Activated naive CD4-positive, alpha-beta T cell treated with anti-CD3 and anti-CD28 coated beads, Interleukin-2, amount 50 U/mL, for 24 hours (primary cell): Measurements from ENCODE around the gene OR7A10.

Source experiments
- H3K27ac Mint-ChIP-seq: one replicate; pipeline ENCODE4 v1.8.0; 2021; ENCODE audit warnings: mild to moderate bottlenecking, mixed read lengths
- H3K27me3 Mint-ChIP-seq: one replicate; pipeline ENCODE4 v1.8.0; 2021; ENCODE audit warnings: mixed read lengths
- H3K36me3 Mint-ChIP-seq: one replicate; pipeline ENCODE4 v1.8.0; 2021; ENCODE audit warnings: mixed read lengths
- H3K4me1 Mint-ChIP-seq: one replicate; pipeline ENCODE4 v1.8.0; 2021; ENCODE audit warnings: mixed read lengths
- H3K4me3 Mint-ChIP-seq: one replicate; pipeline ENCODE4 v1.8.0; 2021; ENCODE audit warnings: mild to moderate bottlenecking, mixed read lengths
- H3K9me3 Mint-ChIP-seq: one replicate; pipeline ENCODE4 v1.8.0; 2021; ENCODE audit warnings: mixed read lengths

Gene OR7A10

DNA sequence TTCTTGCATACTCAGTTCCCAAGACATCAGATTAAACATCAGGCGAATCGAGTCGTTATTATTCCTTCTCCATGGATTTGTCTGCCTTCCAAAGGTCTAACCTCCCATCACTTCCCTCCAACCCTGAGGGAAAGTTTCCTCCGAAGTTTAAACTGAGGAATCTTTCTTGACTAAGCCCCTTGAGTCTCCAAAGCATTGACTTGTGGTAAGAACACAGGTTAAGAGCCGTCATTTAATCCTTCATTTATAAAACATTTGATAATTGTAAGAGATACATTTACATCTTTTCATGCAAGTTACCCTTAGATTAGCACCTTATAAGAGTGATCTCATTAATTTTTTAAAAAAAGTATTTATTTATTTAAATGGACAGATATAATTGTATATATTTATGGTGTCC, at the start of gene OR7A10:
Gene OR7A10, minus strand, starts transcription at position 101 of the 400 bp plus-strand sequence. CDS start 7,045 bp downstream, outside the sequence.
- H3K4me3 Mint-ChIP-seq = no peak within 1 kb of the TSS

DNA sequence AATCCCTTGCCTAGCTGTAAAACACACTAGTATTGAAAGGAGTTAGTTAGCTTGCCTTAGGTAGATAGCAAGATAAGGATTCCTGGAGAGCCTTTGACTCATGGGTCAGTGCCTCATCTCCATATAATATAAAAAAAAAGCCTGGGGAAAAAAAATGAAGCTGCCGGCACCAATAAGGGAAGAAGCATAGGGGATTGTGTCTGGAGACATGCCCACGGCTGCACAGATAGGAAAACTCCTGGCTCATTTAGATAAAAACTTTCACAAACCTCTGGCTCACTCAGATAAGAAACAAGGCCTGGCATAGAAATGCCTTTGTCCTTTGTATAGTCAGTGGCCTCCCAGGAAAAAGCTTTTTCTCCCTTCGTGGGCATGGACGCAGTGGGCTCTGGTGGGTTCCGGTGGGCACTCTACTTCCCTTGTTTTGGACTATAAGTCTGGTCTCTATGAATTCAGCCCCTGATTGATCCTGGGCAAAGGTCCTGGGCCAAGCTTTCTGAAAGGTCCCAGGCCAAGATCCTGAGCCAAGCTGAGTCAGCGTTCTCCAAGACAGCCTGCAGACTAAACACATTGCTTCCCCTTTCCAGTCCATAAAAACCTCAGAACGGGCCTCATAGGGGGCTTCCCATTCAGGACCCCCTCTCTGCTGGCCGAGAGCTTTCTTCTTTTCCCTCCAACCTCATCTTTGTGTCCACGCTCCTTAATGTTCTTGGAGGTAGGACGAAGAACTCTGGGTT, 42.1 kb upstream of the OR7A10 start:
- Mint-ChIP-seq H3K4me1 (peaks cover 5% of the 10 kb centered on the region), H3K9me3 (no peaks in the 10 kb centered on the region), H3K4me3 (no peak overlapping the region), H3K27ac (no peak overlapping the region), H3K36me3 (no peaks in the 10 kb centered on the region), H3K27me3 (peaks cover 19% of the 10 kb centered on the region)

More for the DNA sequence above, at the start of gene OR7A10:
- no peaks in the 10 kb centered on the region for H3K36me3 Mint-ChIP-seq
- peaks cover 20% of the 10 kb centered on the region for H3K27me3 Mint-ChIP-seq
- peak within 1 kb of the TSS; percentile 25 for H3K27ac Mint-ChIP-seq
- no peaks in the 10 kb centered on the region for H3K9me3 Mint-ChIP-seq
- no peaks in the 10 kb centered on the region for H3K4me1 Mint-ChIP-seq

DNA sequence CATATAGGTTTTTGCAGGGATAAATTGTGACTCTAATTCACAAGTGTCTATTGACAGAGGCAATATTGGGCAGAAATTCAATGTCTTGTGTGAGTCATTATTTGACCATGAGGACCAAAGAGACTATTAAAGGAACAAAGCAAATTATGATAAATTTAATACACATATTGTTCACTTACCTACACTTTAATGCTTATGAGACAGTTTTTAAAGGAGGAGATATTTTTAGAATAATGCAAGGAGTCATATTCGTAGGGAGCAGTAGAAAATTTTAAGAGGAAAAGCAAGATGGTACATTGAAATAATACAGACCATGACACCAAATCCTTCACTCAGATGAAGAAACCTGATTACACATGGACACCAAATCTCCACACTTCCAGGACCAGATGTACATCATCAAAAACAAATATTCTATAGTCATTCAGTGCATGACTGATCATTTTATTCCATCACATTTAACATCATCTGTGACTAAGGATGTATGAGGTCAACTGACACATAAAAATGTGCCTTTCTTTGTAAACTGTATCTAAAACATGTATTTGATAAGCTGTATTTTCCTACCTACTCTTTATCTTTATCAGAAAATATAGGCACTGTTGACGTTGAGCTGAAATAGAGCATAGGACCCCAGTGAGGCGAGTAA, 41.4 kb upstream of the OR7A10 start:
- Mint-ChIP-seq H3K4me1 (peaks cover 5% of the 10 kb centered on the region), H3K4me3 (no peak overlapping the region), H3K9me3 (no peaks in the 10 kb centered on the region), H3K27ac (no peak overlapping the region), H3K27me3 (peaks cover 17% of the 10 kb centered on the region), H3K36me3 (no peaks in the 10 kb centered on the region)

DNA sequence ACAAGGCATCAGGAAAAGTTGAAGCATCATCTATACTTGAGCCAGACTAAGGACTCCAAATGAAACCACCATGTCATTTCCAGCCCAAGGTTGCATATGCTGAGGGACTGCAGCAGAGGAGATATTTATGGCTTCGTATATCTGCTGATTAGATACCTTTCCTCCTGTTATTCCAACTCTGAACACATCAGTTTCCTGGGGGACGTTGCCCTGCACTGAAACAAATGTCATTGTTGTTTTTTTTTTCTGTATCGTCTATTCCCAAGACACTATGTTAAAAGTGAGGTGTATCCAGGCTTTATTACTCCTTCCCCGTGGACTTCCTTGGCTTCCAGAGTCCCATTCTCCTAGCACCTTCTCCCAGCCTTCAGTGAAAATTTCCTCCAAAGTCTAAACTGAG, 37.3 kb upstream of the OR7A10 start, which contains the start of gene OR7A17:
Gene OR7A17, minus strand, starts transcription at position 101 of the 400 bp plus-strand sequence. CDS start 4,777 bp downstream, outside the sequence.
- H3K27ac Mint-ChIP-seq = no peak within 1 kb of the TSS
- peaks cover 8% of the 10 kb centered on the region for H3K27me3 Mint-ChIP-seq
- no peaks in the 10 kb centered on the region for H3K36me3 Mint-ChIP-seq
- no peak within 1 kb of the TSS for H3K4me3 Mint-ChIP-seq
- peaks cover 5% of the 10 kb centered on the region for H3K4me1 Mint-ChIP-seq
- no peaks in the 10 kb centered on the region for H3K9me3 Mint-ChIP-seq

DNA sequence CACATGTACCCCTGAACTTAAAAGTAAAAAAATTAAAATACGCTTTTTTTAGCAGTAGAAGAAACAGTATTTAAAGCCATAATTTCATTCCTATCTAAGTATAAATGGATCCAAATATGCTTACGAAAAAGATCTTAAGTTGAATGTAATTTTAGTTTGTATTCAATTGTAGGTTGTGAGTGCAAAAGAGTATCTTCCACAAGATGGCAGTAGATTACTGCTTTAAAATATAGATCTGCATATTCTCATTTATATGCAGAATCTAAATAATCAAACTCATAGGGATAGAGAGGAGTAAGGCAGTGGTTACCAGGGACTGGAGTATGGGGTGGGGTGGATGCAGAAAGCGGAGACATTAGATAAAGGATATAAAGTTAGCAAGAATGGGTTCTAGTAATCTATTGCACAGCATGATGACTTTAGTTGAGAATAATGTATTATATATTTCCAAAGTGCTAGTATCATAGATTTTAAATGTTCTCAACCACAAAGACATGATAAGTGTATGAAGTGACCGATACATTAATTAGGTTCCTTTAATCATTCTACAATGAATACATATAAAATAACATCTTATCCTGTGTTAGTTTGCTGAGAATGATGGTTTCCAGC, 23.0 kb upstream of the OR7A10 start:
- no peaks in the 10 kb centered on the region for H3K9me3 Mint-ChIP-seq
- no peaks in the 10 kb centered on the region for H3K36me3 Mint-ChIP-seq
- H3K4me1 Mint-ChIP-seq = no peaks in the 10 kb centered on the region
- peaks cover 24% of the 10 kb centered on the region for H3K27me3 Mint-ChIP-seq
- H3K4me3 Mint-ChIP-seq = no peak overlapping the region
- H3K27ac Mint-ChIP-seq = no peak overlapping the region

DNA sequence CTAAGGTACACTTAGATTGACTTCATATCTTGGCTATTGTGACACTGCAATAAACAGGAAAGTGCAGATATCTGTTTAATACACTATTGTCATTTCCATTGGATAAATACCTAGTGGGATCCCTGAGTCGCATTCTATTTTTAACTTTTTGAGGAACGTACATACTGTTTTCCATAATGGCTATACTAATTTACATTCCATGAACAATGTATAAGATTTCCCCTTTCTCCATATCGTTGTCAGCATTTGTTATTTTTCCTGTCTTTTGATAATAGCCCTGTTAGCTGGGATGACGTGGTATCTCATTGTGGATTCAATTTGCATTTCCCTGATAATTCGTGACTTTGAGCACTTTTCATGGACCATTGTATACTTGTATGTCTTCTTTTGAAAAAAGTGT, 19.8 kb upstream of the OR7A10 start:
- Mint-ChIP-seq H3K4me1 (no peaks in the 10 kb centered on the region), H3K4me3 (no peak overlapping the region), H3K9me3 (no peaks in the 10 kb centered on the region), H3K27ac (no peak overlapping the region), H3K27me3 (peaks cover 32% of the 10 kb centered on the region), H3K36me3 (no peaks in the 10 kb centered on the region)

DNA sequence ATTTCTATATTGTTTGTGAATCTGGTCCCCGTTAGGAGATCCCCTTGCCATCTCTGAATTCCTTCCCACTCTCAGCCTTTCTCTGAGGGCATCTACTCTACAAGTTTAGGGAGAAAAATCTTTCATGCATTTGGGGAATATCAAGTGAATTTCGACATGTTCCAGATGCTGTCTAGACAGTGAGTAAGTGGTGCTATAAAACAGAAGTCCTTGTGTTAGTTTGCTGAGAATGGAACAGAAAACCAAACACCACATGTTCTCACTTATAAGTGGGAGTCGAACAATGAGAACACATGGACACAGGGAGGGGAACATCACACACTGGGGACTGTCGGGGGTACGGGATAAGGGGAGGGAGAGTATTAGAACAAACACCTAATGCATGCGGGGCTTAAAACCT, 5.1 kb downstream of the OR7A10 start:
- no peak overlapping the region for H3K4me3 Mint-ChIP-seq

DNA sequence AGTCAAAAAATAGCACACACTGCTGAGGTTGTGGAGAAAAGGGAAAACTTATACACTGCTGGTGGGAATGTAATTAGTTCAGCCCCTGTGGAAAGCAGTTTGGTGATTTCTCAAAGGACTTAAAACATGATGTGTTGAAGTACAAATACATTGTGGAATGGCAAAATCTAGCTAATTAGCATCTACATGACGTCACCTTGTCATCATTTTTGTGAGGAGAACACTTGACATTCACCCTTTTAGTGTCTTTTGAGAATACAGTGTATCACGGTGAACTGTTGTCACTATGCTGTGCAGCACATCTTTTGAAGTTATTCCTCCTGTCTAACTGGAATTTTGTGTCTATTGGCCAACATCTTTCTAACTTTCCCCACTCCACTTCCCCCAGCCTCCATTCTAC, 5.6 kb downstream of the OR7A10 start:
- H3K27ac Mint-ChIP-seq = no peak overlapping the region
- H3K4me3 Mint-ChIP-seq = no peak overlapping the region
- H3K36me3 Mint-ChIP-seq = no peaks in the 10 kb centered on the region
- no peaks in the 10 kb centered on the region for H3K9me3 Mint-ChIP-seq
- H3K27me3 Mint-ChIP-seq = peaks cover 23% of the 10 kb centered on the region
- H3K4me1 Mint-ChIP-seq = no peaks in the 10 kb centered on the region

More for the DNA sequence above, 5.1 kb downstream of the OR7A10 start:
- H3K4me1 Mint-ChIP-seq = no peaks in the 10 kb centered on the region
- H3K27ac Mint-ChIP-seq = no peak overlapping the region
- H3K9me3 Mint-ChIP-seq = no peaks in the 10 kb centered on the region
- peaks cover 27% of the 10 kb centered on the region for H3K27me3 Mint-ChIP-seq
- H3K36me3 Mint-ChIP-seq = no peaks in the 10 kb centered on the region

DNA sequence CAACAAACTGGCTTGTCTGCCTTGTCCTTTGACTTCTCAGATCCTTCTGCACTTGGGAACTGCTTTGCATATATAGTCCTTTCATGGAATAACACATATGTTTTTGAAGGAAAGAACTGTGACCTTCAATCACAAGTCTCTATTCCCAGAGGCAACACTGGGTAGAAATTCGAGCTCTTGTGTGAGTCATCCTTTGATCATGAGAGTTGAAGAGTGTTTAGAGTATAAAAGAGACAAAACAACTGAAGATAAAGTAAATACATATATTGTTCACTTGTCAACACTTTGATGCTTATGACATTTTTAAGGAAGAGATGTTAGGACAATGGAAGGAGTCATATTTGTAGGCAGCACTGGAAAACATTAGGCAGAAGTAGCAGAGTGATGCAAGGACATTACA, 8.5 kb downstream of the OR7A10 start:
- Mint-ChIP-seq H3K4me1 (no peaks in the 10 kb centered on the region), H3K4me3 (no peak overlapping the region), H3K27ac (no peak overlapping the region), H3K9me3 (no peaks in the 10 kb centered on the region), H3K27me3 (peaks cover 22% of the 10 kb centered on the region), H3K36me3 (no peaks in the 10 kb centered on the region)

DNA sequence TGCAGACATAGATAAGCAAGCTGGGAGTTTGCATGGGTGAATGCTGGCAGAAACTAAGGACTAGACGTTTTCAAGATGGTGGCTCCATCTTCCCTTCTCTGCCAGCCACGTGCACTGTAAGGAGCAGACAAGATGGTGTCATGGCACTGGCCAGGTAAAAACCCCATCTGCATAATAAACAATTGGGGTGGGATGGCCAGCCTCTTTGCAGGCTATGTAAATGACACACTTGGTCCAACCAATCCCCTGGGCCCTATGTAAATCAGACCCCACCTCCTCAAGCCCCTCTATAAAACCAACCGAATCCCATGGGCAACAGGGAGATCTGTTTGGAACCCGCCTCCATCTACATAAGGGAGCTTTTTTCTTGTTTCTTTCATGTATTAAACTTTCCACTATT, 11.3 kb downstream of the OR7A10 start:
- Mint-ChIP-seq H3K4me3 (no peak overlapping the region), H3K9me3 (no peaks in the 10 kb centered on the region), H3K27me3 (peaks cover 12% of the 10 kb centered on the region), H3K4me1 (no peaks in the 10 kb centered on the region), H3K36me3 (no peaks in the 10 kb centered on the region), H3K27ac (no peak overlapping the region)

DNA sequence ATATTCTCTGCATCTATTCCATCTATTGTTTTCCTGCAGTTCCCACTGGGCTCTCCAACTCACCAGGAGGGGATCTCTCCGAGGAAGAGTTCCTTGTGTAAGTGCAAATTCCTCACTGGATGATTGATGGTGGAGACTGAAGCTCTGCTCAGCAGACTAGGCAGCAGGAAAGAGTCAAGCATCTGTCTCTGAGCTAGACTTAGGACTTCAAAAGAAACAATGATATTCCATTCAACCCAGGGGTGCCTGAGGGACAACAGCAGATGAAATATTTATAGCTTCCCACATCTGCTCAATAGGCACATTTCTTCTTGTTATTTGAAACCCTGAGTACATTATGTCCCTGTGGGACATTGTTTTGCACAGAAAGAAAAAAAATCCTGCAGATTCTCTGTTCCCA, 13.7 kb downstream of the OR7A10 start, which contains the start of the genes OR7A5 and OR7C1:
Gene OR7A5, minus strand, starts transcription at position 175 of the 400 bp plus-strand sequence. CDS start 6,944 bp downstream, outside the sequence.
Gene OR7C1, minus strand, starts transcription at position 175 of the 400 bp plus-strand sequence. CDS start 35,049 bp downstream, outside the sequence.
- no peaks in the 10 kb centered on the region for H3K4me1 Mint-ChIP-seq

DNA sequence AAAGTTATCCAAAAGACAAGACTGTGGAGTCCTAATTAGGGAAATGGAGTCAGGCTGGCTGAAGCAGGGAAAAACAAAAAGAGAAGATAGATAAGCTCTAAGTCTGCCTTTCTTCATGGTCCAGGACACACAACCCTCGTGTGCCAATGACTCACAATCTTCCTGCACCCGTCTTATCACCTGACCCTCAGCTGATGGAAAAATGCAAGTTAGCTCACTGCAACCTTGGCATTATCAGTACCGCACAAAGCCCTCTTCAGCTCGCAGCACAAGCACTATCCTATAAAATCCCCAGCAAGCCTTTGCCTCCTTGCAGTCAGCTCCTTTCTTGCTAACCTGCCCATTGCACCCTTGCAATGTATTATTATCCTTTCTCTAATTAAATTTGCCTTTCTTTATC, 18.0 kb downstream of the OR7A10 start:
- Mint-ChIP-seq H3K4me3 (no peak overlapping the region), H3K36me3 (no peaks in the 10 kb centered on the region), H3K27ac (no peak overlapping the region), H3K27me3 (peaks cover 17% of the 10 kb centered on the region), H3K4me1 (no peaks in the 10 kb centered on the region), H3K9me3 (no peaks in the 10 kb centered on the region)

More for the DNA sequence above, 13.7 kb downstream of the OR7A10 start, which contains the start of the genes OR7A5 and OR7C1:
- H3K27me3 Mint-ChIP-seq = peaks cover 3% of the 10 kb centered on the region
- no peaks in the 10 kb centered on the region for H3K9me3 Mint-ChIP-seq
- no peak within 1 kb of the TSS for H3K4me3 Mint-ChIP-seq
- H3K36me3 Mint-ChIP-seq = no peaks in the 10 kb centered on the region
- H3K27ac Mint-ChIP-seq = no peak within 1 kb of the TSS

DNA sequence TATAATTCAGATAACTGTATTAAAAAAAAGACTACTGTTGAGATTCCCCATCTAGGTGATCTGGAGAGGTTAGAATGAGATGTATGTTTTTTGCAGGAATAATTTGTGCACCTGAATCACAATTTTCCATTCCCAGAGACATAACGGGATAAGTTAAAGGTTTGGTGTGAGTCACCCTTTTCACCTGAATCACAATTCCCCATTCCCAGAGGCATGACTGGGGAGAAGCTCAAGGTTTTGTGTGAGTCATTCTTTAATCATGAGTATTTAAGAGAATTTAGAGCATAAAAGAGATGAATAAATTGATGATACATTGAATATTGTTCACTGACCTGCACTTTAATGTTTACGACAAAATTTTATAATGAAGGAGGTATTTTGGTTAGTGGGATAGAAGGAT, 22.7 kb downstream of the OR7A10 start:
- Mint-ChIP-seq H3K27me3 (peaks cover 33% of the 10 kb centered on the region), H3K36me3 (no peaks in the 10 kb centered on the region), H3K4me3 (no peak overlapping the region), H3K27ac (no peak overlapping the region), H3K4me1 (no peaks in the 10 kb centered on the region), H3K9me3 (peaks cover 5% of the 10 kb centered on the region)

DNA sequence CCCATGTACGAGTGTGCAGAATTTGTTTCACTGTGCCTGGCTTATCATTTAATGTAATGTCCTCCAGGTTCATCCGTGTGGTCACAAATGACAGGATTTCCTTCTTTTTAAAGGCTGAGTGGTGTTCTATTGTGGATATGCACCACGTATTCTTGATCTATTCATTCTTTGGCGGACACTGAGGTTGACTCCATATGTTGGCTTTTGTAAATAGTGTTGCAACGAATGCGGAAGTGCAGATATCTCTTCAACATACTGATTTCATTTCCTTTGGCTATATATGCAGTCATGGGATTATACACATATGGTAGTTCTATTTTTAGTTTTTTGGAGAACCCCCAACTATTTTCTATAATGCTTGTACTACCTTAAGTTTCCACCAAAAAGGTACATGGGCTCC, 26.8 kb downstream of the OR7A10 start:
- Mint-ChIP-seq H3K4me3 (no peak overlapping the region), H3K9me3 (peaks cover 5% of the 10 kb centered on the region), H3K27ac (no peak overlapping the region), H3K4me1 (no peaks in the 10 kb centered on the region), H3K27me3 (peaks cover 27% of the 10 kb centered on the region), H3K36me3 (no peaks in the 10 kb centered on the region)

DNA sequence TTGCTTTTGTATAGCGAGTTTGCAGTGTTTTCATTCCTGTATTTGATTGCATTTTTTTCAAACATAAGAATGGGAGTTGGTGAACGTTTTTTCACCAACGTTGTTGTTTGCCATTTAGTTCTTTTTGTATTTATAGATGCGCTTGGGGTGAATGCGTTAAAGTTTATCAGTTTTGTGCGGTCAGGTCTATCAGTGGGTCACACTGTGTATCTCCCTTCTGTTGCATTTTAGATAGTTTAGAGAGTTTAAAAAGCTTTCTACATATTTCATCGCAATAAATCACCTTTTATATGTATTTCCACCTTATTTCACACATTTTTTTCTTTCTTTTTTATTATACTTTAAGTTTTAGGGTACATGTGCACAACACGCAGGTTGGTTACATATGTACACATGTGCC, 30.1 kb downstream of the OR7A10 start:
- no peaks in the 10 kb centered on the region for H3K9me3 Mint-ChIP-seq
- H3K27me3 Mint-ChIP-seq = peaks cover 11% of the 10 kb centered on the region

DNA sequence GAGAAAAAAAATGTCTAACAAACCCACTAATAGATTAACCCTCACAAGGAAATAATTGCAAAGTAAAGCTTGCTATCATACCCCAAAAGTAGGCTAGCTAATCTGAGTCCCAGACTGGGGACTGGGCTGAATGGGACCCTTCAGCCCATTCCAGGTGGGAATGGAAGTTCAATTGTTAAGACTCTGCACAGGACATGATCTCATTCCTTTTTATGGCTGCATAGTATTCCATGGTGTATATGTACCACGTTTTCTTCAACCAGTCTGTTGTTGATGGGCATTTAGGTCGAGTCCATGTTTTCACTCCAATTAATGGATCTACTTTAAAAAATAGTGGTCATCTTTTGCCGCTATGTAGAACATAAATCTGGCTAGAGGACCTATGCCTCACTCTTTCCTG, 31.7 kb downstream of the OR7A10 start:
- Mint-ChIP-seq H3K4me3 (no peak overlapping the region), H3K9me3 (no peaks in the 10 kb centered on the region), H3K27me3 (peaks cover 5% of the 10 kb centered on the region), H3K4me1 (no peaks in the 10 kb centered on the region), H3K36me3 (no peaks in the 10 kb centered on the region), H3K27ac (no peak overlapping the region)

More for the DNA sequence above, 30.1 kb downstream of the OR7A10 start:
- Mint-ChIP-seq H3K4me1 (no peaks in the 10 kb centered on the region), H3K4me3 (no peak overlapping the region), H3K36me3 (no peaks in the 10 kb centered on the region), H3K27ac (no peak overlapping the region)
